ENCODE data around the gene NFXL1.
"Not testable (repeated sequence)": the region's sequence is repeated elsewhere in the genome, so short reads cannot be mapped to it uniquely, and the experiment has no call there.

The NFXL1 gene

DNA sequence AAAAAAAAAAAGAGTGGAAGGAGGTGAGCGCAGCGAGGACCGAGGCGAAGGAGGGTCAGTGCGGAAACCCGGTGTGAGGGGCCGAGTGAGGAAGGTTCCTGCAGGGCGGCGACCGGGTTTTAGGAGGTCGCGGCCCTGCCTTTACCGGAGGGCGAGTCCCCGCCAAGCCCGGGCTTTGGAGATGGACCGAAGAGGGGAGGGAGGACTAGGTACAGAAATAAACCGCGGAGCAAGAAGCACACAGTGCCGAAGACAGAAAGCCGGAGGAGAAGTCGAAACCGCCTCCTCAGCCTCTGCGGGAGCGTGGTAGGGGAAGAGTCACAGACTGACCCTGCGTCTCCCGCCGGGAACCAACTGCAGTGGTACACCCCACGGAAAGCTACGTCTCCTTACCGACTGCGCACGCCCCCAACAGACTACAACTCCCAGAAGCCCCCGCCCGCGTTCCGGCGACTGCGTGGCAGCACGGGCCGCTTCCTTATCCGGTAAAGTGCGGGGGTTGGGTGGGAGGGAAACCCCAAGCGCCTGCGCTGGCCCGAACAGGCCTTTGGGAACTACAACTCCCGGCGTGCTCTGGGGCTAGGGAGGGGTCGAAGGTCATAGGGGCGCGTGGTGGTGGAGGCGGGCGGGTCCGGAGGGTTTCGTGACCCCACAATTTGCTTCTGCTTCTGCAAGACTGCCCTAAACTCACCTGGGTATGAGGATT lies at the start of gene NFXL1:
Gene NFXL1 (minus strand): TSS at position 364 of the 706 bp plus-strand sequence. CDS start 380 bp downstream, outside the sequence.
- peak; percentile 96 for DNase-seq (ENCODE audit: low spot score)

DNA sequence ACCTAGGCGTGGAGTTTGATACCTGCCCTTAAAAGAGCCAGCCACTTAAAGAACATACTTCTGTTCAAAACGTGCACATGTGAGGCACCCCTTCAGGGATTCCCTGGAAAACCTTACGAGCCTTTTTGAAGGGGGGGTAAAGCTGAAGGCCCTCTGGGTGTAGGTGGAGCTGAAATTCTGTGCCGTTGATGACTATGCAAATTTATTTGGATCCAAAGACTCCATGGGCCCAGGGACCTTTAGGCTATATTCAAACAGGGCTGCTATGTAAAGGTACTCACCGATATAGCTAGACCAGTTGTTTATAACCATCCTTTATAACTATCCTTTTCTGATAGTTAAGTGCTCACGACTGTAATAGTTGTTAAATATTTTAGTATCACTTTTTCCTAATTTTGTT lies 40.3 kb upstream of the NFXL1 start:
- DNase-seq (ENCODE audit: low spot score): no peak

DNA sequence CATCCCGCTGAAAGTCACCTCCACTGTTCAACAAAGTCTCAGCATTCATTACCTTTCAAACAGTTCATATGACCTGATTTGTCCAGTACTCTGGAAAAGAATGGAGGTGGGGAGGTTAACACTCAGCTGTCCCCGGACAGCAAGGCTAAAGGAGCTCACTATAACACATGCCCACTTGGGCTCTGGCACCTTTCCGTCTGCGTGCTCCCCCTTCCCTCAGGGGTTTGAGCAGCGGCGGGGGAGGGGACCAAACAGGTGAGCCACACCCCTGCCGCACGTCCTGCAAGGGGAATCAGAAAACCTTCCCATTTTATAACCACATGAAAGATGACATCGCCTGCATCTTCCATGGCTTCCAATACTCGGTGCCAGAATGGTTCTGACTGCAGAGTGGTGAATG lies 39.9 kb upstream of the NFXL1 start:
- DNase-seq (ENCODE audit: low spot score): no peak

DNA sequence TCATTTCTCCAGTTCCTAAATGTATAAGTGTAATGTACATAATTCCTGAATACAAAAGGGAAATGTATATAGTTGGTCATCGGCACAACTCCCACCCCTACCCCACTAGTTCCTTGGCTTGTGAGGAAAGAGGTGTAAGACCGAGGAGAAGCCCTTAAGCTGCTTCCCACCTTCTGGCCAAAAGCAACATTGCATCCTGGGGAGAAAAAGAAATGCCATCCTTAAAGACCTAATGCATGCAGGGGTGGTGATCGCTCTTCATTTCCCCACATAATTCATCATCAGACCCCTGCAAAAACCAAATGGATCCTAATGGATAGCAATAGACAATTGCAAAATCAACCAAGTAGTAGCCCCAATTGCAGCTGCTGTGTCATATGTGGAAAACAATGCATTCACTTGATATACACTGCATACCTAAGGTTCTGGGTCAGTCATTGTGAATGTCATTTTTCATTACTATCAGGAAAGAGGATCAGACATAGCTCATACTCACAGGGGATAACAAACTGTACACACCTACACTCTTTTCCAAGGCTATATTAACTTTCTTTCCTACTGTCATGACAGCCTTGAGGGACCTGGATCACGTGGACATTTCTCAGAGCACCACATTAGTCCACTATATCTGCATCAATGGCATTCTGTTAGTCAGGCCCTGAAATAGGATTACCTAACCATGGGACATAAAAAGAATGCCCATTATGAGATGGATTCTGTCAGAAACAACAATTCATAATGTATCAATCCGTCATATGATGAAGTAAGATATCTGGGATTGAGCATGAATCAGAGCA lies 31.7 kb upstream of the NFXL1 start:
- DNase-seq (ENCODE audit: low spot score): no peak

DNA sequence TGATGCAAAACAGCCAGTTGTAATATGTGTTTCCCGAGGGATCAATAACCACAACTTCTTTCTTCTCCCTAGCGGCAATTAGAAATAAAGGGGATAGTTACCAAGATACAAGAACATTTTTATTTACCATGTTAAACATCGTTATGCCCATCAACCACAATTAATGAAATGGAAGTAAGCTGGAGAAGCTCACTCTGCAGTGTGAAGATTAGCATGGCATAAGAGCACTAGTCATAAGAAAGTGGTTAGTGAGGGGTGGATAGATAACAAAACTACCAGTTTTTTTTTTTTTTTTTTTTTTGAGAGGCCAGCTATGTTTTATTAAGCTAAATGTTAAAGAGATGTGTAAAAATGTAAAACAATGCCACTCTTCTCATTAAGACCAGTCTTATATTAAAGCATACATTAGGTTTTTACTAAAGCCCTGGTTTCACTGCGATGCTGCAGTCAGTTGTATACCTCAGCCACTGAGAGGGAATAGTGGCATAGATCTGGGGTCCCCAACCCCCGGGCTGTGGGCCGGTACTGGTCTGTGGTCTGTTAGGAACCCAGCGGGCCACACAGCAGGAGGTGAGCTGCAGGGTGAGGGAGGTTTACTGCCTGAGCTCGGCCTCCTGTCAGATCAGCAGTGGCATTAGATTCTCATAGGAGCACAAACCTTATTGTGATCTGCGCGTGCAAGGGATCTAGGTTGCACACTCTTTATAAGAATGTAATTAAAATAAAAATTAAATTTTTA lies 27.9 kb upstream of the NFXL1 start:
- no peak for DNase-seq (ENCODE audit: low spot score)

DNA sequence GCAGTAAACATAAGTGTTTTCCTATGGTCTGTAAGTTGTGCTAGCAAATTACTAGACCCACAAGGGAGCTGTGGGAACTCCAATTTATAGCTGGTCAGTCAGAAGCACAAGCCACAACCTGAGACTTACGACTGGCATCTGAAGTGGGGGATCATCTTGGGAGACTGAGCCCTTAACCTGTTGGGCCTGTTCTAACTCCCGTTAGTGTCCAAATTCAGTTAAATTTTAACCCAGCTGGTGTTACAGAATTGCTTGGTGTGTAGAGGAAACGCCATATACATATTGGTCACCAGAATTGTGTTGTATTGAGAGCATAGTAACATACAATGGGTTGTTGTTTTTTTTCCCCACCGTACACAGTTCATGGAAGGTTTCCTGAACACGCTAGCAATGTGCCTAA lies 25.1 kb upstream of the NFXL1 start:
- no peak for DNase-seq (ENCODE audit: low spot score)

DNA sequence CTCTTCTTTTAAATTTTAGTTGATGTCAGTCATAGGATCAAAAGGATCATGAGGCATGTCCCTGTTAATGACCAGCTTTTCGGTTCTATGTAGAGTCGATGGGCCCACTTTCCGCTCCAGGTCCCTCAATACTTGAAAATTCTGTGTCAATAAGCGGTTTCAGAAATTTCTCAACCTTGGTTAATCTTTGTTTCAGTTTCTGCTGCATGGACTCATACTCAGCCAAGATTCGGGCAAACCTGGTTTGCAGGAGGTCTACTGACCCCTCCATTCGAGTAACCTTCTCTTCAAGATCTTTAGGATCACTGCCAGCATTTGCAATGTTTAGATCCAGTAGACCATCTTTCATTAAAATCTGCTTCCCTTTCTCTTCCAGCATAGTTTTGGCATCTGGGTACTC lies 22.0 kb upstream of the NFXL1 start:
- DNase-seq (ENCODE audit: low spot score): no peak

DNA sequence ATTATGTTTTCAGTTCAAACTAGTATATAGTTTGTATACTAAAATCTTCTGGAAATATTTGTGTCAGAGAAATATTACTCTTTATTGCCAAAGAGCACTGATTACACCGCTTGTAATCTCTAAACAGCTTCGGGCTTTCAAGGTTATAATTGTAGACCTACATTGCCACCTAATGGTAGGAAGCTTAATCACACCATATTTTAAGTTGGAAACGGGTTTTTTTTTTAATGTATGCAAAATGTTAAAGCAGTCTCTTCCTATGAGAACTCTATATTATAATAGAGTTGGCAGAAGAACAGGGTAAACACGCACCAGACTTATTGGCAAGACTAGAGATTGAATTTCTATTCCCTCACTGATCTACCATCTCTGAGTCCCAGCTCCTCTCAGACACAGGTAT lies 19.5 kb upstream of the NFXL1 start:
- no peak for DNase-seq (ENCODE audit: low spot score)

DNA sequence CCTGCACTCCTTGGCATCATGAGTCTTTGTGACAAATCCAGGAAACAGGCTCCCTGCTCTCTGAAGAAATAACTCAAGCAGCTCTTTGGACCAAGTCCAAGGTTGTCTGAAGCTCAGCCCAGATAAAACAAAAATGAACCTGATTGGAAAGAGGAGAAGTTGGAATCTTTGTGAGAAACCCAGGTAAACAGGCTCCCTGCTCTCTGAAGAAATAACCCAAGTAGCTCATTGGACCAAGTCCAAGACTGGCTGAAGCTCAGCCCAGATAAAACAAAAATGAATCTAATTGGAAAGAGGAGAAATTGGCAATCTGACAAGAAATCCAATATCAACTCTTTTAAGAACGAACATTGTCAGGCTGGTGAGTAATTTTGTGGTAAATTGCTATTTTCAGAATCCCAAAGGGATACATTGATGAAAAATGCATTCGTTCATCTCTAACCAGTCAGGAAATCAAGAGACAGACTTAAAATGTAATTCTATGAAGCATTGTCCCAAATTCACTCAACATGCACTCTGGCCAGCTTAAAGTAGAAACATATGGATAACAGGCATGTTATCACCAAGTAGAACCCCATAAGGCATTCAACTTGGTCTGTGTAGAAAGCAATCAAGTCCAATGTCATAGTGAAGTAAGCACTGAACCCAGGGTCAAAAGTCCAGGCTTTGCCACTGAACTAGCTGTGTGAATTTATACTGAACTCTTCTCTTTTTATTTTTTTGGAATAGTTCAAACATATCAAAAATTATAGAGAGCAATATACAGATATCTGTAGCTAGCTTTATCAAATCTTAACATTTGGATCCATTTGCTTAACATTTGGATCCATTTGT lies 16.8 kb upstream of the NFXL1 start:
- no peak for DNase-seq (ENCODE audit: low spot score)

DNA sequence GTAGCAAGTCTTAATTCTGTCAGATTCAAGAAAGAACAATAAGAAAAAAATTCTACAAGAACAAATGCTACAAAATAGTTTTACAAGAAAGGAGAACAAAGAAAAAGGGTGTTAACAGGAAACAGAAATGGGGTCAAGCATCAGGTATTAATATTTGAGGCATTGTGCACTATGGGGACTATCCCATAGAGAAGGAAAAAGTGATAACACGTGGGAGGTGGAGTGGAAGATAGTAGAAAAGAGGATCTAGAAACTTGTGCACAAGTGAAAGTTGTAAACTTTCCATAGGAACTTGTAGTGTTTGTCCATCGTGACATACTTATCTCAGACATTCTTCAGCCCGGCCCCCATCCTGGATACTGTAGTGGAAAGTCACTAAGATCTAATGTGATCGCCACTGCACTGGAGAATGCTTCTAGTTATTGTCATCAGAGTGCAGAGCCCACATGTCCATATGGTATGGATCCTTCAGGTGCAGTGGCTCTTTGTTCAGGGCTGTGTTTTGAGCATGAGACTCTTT lies 15.4 kb upstream of the NFXL1 start:
- no peak for DNase-seq (ENCODE audit: low spot score)

DNA sequence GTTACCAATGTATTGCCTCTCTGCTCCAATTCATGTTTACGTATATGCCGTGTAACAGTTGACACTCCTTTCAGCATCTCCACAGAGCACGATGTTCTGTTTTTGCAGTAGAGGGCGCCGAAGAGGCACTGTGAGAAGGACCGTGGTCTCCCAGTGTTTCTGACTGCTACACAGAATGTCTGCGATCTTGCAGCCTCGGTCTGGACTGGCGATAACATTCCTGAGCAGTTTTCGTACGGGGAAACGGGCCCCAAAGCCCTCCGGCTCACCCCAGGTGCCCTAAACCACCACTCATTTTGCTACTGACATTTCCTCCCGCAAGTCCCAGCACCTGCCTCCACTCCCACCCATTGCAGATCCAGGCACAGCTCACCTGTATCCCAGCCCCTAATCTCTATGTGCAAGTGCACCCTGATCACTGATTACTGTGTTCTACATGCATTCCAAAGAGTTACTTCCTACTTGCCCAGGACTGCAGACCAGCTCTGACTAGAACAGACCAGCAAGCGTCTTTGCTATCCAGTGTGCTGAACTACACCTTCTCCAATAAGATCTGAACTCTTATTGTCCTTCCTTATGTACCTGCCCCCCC lies 12.4 kb upstream of the NFXL1 start:
- peak; percentile 70 for DNase-seq (ENCODE audit: low spot score)

DNA sequence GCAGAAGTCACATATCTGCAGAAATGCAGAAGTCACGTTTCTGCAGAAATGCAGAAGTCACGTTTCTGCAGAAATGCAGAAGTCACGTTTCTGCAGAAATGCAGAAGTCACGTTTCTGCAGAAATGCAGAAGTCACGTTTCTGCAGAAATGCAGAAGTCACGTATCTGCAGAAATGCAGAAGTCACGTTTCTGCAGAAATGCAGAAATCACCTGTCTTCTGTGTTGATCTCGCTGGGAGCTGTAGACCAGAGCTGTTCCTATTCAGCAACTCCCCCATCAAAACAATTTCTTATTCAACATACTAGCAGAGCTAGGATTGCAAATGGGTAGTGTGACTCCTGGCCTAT lies 8.9 kb upstream of the NFXL1 start:
- DNase-seq (ENCODE audit: low spot score): not testable (repeated sequence)

DNA sequence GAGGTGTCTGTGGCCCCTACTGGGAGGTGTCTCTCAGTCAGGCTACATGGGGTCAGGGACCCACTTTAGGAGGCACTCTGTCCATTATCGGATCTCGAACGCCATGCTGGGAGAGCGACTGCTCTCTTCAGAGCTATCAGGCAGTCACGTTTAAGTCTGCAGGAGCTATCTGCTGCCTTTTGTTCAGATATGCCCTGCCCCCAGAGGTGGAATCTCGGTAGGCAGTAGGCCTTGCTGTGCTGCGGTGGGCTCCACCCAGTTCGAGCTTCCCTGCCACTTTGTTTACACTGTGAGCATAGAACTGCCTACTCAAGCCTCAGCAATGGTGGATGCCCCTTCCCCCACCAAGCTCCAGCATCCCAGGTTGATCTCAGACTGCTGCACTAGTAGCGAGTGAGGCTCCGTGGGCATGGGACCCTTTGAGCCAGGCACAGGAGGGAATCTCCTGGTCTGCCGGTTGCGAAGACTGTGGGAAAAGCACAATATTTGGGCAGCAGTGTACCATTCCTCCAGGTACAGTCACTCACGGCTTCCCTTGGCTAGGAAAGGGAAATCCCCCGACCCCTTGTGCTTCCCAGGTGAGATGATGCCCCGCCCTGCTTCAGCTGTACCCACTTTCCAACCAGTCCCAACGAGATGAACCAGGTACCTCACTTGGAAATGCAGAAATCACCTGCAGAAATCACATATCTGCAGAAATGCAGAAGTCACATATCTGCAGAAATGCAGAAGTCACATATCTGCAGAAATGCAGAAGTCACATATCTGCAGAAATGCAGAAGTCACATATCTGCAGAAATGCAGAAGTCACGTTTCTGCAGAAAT lies 8.3 kb upstream of the NFXL1 start:
- DNase-seq (ENCODE audit: low spot score): not testable (repeated sequence)

DNA sequence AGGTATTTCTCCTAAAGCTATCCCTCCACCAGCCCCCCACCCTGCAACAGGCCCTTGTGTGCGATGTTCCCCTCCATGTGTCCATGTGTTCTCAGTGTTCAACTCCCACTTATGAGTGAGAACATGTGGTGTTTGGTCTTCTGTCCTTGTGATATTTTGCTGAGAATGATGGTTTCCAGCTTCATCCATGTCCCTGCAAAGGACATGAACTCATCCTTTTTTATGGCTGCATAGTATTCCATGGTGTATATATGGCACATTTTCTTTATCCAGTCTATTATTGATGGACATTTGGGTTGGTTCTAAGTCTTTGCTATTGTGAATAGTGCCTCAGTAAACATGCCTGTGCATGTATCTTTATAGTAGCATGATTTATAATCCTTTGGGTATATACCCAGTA lies 2.8 kb upstream of the NFXL1 start:
- DNase-seq (ENCODE audit: low spot score): not testable (repeated sequence)

DNA sequence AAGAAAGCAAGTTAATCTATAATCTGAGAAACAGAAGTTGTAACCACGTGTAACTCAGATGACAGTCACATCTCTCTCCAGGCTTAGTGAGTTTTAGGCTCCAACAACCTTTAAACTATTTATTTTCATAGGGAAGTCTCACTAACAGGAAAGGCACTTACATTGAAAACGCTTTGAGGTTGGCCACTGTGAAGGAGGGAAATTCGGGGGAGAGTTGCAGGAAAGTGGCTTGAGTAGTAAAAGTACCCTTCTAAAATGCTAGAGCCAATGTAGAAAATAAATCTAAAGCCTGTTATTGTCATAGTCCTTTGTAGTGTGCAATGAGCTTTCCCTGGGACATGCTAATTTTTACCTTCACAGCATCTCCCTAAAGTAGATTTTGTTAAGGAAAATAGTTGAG lies 995 bp upstream of the NFXL1 start:
- DNase-seq (ENCODE audit: low spot score): no peak

DNA sequence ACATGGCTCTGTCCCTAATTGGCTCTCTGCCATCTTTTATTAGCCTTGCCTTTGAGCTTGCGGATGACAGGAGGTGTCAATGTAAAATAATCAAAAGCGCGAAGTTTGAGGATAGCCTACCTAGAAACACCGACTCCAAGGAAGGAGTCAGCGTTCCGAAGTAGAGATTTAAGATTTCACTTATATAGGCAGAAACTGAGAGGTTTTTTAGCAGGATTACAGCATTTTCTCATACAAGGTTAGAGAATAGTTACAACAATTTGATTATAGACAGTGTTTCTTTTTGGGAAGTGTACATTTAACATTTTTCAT lies 499 bp upstream of the NFXL1 start:
- DNase-seq (ENCODE audit: low spot score): no peak

DNA sequence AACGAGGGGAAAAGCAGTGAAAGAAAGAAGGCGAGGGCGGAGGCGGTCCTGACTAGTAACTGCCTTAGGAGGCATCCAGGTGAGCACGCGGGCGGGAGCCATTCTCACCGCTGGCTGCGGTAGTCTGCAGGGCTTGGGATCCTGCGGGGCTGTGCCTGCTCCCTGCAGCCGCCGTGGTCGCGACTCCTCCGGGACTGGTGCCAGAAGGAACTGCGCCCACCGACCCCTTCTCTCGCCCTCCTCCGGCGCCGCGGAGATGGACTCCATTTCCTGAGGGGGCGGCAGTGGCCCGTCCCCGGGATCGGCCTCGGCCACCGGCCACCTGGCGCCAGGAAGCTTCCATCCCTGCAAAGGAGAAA lies 543 bp downstream of the NFXL1 start:
- DNase-seq (ENCODE audit: low spot score): peak; percentile 63

DNA sequence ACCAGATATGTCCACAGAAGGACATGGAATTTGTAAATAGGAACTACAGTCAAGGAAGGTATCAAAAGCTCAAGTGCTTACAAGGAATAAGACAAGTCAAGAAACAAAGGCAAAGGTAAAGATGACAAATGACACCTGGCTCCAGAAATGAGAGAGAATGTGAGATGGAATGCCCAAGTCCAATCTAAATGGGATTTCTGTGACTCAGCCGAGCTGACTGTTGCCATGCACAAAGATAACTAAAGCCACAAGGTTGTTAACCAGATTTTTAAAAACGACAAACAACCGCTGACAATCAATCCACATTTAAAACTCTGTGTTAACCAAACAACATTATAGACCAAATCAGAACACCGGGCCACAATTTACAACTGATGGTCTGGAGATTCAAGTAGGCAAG lies 1.1 kb downstream of the NFXL1 start:
- DNase-seq (ENCODE audit: low spot score): no peak

DNA sequence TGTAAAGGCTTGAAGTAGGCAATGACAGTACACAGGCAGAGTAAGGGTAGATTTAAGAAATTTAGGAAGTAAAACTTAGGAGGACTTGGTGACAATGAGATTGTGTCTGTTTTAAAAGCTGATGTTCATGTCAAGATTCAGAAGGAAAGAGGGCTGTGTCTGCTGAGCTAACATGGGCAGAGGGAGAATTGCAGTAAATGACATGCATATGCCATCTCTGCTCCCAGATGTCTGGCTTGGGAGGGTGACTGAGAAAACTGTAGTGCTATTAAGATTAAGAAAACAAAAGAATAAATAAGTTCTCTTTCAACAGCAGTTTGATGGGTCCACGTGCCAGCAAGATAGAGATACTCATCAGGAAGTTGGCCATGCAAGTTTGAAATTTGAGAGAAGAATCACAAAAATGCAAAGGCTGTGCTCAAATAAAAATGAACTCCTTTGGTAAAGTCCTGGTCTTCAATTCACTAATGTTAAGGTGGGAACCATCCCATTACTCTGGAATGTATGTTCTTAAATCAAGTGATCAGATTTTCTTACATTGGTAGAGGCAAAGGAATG lies 7.2 kb downstream of the NFXL1 start:
- no peak for DNase-seq (ENCODE audit: low spot score)

DNA sequence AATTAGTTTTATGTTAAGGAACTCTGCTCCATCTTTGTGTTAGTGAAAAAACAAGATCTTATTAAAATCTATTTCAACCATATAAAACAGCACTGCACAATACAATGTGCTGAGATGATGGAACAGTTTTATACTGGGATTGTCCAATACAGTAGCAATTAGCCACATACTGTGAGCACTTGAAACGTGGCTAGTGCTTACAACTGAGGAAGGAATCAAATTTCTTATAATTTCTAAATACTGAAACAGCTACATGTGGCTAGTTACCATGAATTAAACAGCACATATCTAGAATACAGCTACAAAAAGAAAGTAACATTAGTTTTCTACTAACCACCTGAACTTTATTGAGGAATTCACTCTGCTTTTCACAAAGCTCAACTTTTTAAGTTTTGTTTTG lies 14.7 kb downstream of the NFXL1 start:
- no peak for DNase-seq (ENCODE audit: low spot score)

DNA sequence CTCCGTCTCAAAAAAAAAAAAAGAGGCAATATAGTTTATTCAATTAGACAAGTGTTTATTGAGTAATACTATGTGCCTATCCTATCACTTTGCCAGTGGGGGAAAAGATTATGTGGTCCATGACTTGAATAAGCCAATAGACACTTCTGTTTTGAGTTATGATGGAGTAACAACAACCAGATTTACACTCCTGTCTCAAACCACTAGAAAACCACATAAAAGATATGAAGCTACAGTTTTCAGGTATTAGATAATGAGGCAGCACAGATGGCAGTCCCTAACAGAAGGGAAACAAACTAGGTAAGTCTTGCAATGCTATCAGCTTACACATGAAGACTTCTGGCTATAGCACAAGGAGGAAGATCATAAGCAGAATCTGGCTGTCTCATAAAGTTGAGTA lies 22.5 kb downstream of the NFXL1 start:
- DNase-seq (ENCODE audit: low spot score): no peak
